Activated CD8-positive, alpha-beta memory T cell treated with anti-CD3 and anti-CD28 coated beads for 1 hour (primary cell): Measurements from ENCODE around the gene DAB1.

Experiments
- DNase-seq, 2 donors: peaks; one replicate each; pipeline ENCODE4 v3.0.0-alpha.2; 2020; ENCODE audit warnings: low read depth in 1 of 2; ENCODE audit errors: extremely low read depth in 1 of 2

Gene DAB1

GRCh38 chr1:56995414-56996100, 428.3 kb downstream of the DAB1 start:
- DNase-seq = no peak

GRCh38 chr1:56993475-56993874, 430.4 kb downstream of the DAB1 start:
- no peak for DNase-seq

GRCh38 chr1:56992318-56993125, 431.3 kb downstream of the DAB1 start:
- DNase-seq = no peak

GRCh38 chr1:56991576-56991975, 432.3 kb downstream of the DAB1 start:
- no peak for DNase-seq

GRCh38 chr1:56986397-56986796, 437.5 kb downstream of the DAB1 start:
- no peak for DNase-seq

GRCh38 chr1:56985857-56986256, 438.0 kb downstream of the DAB1 start:
- no peak for DNase-seq

- DNase-seq = no peak
Observed at GRCh38 chr1:56983484-56983883, 440.4 kb downstream of the DAB1 start.

GRCh38 chr1:56979986-56980755, 443.7 kb downstream of the DAB1 start:
- DNase-seq = no peak

GRCh38 chr1:56978819-56979218, 445.0 kb downstream of the DAB1 start:
- DNase-seq = no peak

- no peak for DNase-seq
Observed at GRCh38 chr1:56977910-56978309, 445.9 kb downstream of the DAB1 start.

GRCh38 chr1:56975446-56975845, 448.4 kb downstream of the DAB1 start:
- no peak for DNase-seq

GRCh38 chr1:56973923-56974742, 449.7 kb downstream of the DAB1 start:
- DNase-seq = no peak

GRCh38 chr1:56972976-56973375, 450.9 kb downstream of the DAB1 start:
- DNase-seq = no peak

- no peak for DNase-seq
Observed at GRCh38 chr1:56970280-56970679, 453.6 kb downstream of the DAB1 start.

- no peak for DNase-seq
Observed at GRCh38 chr1:56968878-56969495, 454.9 kb downstream of the DAB1 start.

- DNase-seq = no peak
Observed at GRCh38 chr1:56967900-56968832, 455.7 kb downstream of the DAB1 start.

GRCh38 chr1:56967355-56967754, 456.5 kb downstream of the DAB1 start:
- DNase-seq = no peak

- DNase-seq = no peak
Observed at GRCh38 chr1:56966698-56966999, 457.2 kb downstream of the DAB1 start.

GRCh38 chr1:56965916-56966697, 457.8 kb downstream of the DAB1 start, which contains the start of gene C8B:
TSS of gene C8B (minus strand) at chr1:56966015. CDS start at chr1:56965948, 67 bp downstream.
- no peak for DNase-seq
